NCI-H146 treated with DMSO at 0.1 percent for 48 hours (cell line): ENCODE results near the gene PDIA5.

Experiments used
- DNase-seq: peaks from one replicate; lab custom pipeline; 2025; ENCODE audit not compliant: unreplicated experiment; lab: John Stamatoyannopoulos, UW

Gene PDIA5

GRCh38 chr3:123039178-123039577, 27.6 kb upstream of the PDIA5 start:
- peak; percentile 72 for DNase-seq

GRCh38 chr3:123042413-123042812, 24.4 kb upstream of the PDIA5 start:
- DNase-seq, result no peak

GRCh38 chr3:123044981-123045763, 21.7 kb upstream of the PDIA5 start:
- DNase-seq, result no peak

GRCh38 chr3:123046262-123047061, 20.4 kb upstream of the PDIA5 start:
- no peak for DNase-seq

- DNase-seq, result no peak
These were observed 19.8 kb upstream of the PDIA5 start for GRCh38 chr3:123047062-123047319.

- no peak for DNase-seq
These were observed 18.2 kb upstream of the PDIA5 start for GRCh38 chr3:123048480-123049237.

- no peak for DNase-seq
These were observed 16.2 kb upstream of the PDIA5 start for GRCh38 chr3:123050666-123051065.

GRCh38 chr3:123053107-123053506, 13.7 kb upstream of the PDIA5 start:
- DNase-seq, result no peak

GRCh38 chr3:123054109-123054778, 12.6 kb upstream of the PDIA5 start:
- no peak for DNase-seq

- no peak for DNase-seq
These were observed 11.9 kb upstream of the PDIA5 start for GRCh38 chr3:123054931-123055330.

GRCh38 chr3:123055352-123055751, 11.5 kb upstream of the PDIA5 start:
- no peak for DNase-seq

- no peak for DNase-seq
These were observed 8.3 kb upstream of the PDIA5 start for GRCh38 chr3:123058505-123058904.

- no peak for DNase-seq
These were observed 6.8 kb upstream of the PDIA5 start for GRCh38 chr3:123060054-123060453.

- no peak for DNase-seq
These were observed 5.0 kb upstream of the PDIA5 start for GRCh38 chr3:123061856-123062255.

- DNase-seq, result no peak
These were observed 3.8 kb upstream of the PDIA5 start for GRCh38 chr3:123063034-123063433.

- DNase-seq, result no peak
These were observed 2.3 kb upstream of the PDIA5 start for GRCh38 chr3:123064506-123064905.

GRCh38 chr3:123064914-123065313, 1.9 kb upstream of the PDIA5 start:
- DNase-seq, result no peak

- DNase-seq, result no peak
These were observed 278 bp upstream of the PDIA5 start for GRCh38 chr3:123066599-123066895.

- DNase-seq, result peak; percentile 68
These were observed 1.1 kb downstream of the PDIA5 start for GRCh38 chr3:123067689-123068600.

GRCh38 chr3:123068601-123069381, 2.0 kb downstream of the PDIA5 start:
- DNase-seq, result peak; percentile 59
